Ascending aorta (tissue), 2 donors: Measurements from ENCODE around the gene MARK2. TPM values are rescaled to one million over a fixed set of nuclear protein-coding genes. Genes with fewer than 3 reads are reported as not detected.

Experiments used
- DNase-seq, 2 donors: peaks; one replicate each; pipeline ENCODE4 v3.0.0-alpha.2; 2019; ENCODE audit warnings: low spot score in 2 of 2
- H3K27ac ChIP-seq, 2 donors: fragments of 200-600 bp; sonication (generic); one replicate each; pipeline ENCODE4 v1.5.1; 2016 to 2017; ENCODE audit warnings: mild to moderate bottlenecking in 1 of 2
- H3K27me3 ChIP-seq: fragments of 200-600 bp; sonication (generic); one replicate; pipeline ENCODE4 v1.5.1; 2017
- H3K36me3 ChIP-seq, 2 donors: fragments of 200-600 bp; sonication (generic); one replicate each; pipeline ENCODE4 v1.5.1; 2016
- H3K4me1 ChIP-seq, 2 donors: fragments of 200-600 bp; sonication (generic); one replicate each; pipeline ENCODE4 v1.5.1; 2016 to 2017; ENCODE audit warnings: mild to moderate bottlenecking in 1 of 2
- H3K4me3 ChIP-seq, 2 donors: fragments of 200-600 bp; sonication (generic); one replicate each; pipeline ENCODE4 v1.5.1; 2016 to 2017; ENCODE audit warnings: mild to moderate bottlenecking in 1 of 2
- H3K9me3 ChIP-seq, 2 donors: fragments of 200-600 bp; sonication (generic); one replicate each; pipeline ENCODE4 v1.5.1; 2016
- intact Hi-C: fragments of 100-400 bp; cut with DNase I; formaldehyde crosslinking; loops from one replicate; pipeline ENCODE4 v1.15.1; 2023
- total RNA-seq: library from RNA; depleted of rRNA; stranded (reverse); fragments of >200 nt; gene quantifications from one replicate; pipeline ENCODE4 v1.1.0, GENCODE V29; 2016
- TF ChIP-seq, protein P1 (sequence below), 3 experiments: fragments of 200-600 bp in 2 of 3; fragments of 450-650 bp in 1 of 3; sonication (generic) in 2 of 3; IDR thresholded peaks; one replicate each; pipeline ENCODE4 v1.5.1; 2016 to 2019; ENCODE audit warnings: antibody characterized with exemption in 3 of 3, mild to moderate bottlenecking in 1 of 3, moderate library complexity in 1 of 3

The MARK2 gene
- total RNA-seq, 1 donor from 2014 or later = 45.7 TPM

DNA sequence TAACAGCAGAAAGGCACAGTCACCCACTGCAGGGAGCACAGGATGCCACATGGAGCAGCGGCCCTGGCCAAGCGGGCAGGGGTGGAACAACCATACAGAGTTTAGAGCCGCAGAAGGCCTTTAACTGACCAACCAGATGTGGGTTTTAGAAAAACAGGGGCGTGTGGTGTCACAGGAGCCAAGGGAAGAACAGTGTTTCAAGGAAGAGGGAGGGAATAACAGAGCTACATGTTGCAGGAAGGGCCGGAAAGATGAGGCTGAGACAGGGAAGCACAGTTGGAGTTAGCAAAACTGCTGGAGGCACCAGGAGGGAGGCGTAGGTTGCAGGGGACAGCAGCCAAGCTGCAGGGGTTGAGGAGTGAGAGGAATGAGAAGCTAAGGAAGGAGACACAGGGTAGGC, 92.1 kb downstream of the MARK2 start:
- H3K27me3 ChIP-seq = no peaks in the 10 kb centered on the region
- intact Hi-C loops = no loop called here
- no peak overlapping the region for H3K4me3 ChIP-seq
- TF ChIP-seq, protein P1, sequence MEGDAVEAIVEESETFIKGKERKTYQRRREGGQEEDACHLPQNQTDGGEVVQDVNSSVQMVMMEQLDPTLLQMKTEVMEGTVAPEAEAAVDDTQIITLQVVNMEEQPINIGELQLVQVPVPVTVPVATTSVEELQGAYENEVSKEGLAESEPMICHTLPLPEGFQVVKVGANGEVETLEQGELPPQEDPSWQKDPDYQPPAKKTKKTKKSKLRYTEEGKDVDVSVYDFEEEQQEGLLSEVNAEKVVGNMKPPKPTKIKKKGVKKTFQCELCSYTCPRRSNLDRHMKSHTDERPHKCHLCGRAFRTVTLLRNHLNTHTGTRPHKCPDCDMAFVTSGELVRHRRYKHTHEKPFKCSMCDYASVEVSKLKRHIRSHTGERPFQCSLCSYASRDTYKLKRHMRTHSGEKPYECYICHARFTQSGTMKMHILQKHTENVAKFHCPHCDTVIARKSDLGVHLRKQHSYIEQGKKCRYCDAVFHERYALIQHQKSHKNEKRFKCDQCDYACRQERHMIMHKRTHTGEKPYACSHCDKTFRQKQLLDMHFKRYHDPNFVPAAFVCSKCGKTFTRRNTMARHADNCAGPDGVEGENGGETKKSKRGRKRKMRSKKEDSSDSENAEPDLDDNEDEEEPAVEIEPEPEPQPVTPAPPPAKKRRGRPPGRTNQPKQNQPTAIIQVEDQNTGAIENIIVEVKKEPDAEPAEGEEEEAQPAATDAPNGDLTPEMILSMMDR (IDR thresholded peaks at IDR 0.05) = no peak
- no peak for DNase-seq
- H3K36me3 ChIP-seq = no peaks in the 10 kb centered on the region
- H3K27ac ChIP-seq = no peak overlapping the region
- no peaks in the 10 kb centered on the region for H3K4me1 ChIP-seq
- no peaks in the 10 kb centered on the region for H3K9me3 ChIP-seq

DNA sequence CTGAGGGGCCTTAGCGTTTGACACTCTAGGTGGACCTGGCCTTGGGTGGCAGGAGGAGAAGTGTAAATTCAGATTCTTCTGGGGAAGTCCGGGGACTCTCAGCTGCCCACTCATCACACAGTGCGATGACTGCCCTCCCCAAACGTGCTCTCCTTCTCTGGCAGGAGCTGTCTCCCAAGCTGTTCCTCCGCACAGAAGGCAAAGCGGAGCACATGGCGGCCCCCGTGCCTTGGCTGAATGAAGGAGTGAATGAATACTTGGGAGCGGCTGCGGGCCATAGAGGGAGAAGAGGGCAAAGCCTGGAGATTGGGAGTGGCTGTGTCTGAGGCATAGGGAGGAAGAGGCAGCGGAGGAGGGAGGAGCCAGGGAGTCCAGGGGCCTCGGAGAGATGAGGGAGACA, 93.0 kb downstream of the MARK2 start:
- no peaks in the 10 kb centered on the region for H3K27me3 ChIP-seq
- intact Hi-C loops = no loop called here
- H3K36me3 ChIP-seq = no peaks in the 10 kb centered on the region
- no peak for DNase-seq
- no peak overlapping the region for H3K27ac ChIP-seq
- TF ChIP-seq, protein P1 (IDR thresholded peaks at IDR 0.05) = no peak
- H3K4me1 ChIP-seq = no peaks in the 10 kb centered on the region
- no peak overlapping the region for H3K4me3 ChIP-seq
- no peaks in the 10 kb centered on the region for H3K9me3 ChIP-seq

DNA sequence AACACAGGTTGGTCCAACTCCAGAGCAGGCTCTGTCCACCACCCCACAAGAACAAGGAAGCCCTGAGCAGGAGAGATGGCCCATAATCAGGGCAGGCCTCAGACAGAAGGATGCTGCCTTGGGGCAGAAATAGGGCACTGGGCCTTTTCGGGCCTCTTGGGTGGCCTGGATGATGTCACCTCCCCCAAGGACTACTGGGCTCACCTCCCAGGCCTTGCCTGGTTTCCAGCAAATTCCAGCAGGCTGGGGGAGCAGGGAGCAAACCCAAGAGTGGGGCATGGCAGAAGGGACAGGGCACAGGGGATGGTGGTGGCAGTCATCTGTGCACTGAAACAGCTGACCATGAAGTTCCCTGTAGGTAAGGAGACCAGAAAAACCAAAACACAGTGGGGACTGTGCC, 94.5 kb downstream of the MARK2 start:
- Histone ChIP-seq H3K4me1 (no peaks in the 10 kb centered on the region), H3K4me3 (no peak overlapping the region), H3K36me3 (no peaks in the 10 kb centered on the region), H3K9me3 (no peaks in the 10 kb centered on the region), H3K27ac (peak overlapping the region in 1 of 2 donors; percentile 30), H3K27me3 (no peaks in the 10 kb centered on the region)
- TF ChIP-seq, protein P1 (IDR thresholded peaks at IDR 0.05) = no peak
- intact Hi-C loops = no loop called here
- no peak for DNase-seq

DNA sequence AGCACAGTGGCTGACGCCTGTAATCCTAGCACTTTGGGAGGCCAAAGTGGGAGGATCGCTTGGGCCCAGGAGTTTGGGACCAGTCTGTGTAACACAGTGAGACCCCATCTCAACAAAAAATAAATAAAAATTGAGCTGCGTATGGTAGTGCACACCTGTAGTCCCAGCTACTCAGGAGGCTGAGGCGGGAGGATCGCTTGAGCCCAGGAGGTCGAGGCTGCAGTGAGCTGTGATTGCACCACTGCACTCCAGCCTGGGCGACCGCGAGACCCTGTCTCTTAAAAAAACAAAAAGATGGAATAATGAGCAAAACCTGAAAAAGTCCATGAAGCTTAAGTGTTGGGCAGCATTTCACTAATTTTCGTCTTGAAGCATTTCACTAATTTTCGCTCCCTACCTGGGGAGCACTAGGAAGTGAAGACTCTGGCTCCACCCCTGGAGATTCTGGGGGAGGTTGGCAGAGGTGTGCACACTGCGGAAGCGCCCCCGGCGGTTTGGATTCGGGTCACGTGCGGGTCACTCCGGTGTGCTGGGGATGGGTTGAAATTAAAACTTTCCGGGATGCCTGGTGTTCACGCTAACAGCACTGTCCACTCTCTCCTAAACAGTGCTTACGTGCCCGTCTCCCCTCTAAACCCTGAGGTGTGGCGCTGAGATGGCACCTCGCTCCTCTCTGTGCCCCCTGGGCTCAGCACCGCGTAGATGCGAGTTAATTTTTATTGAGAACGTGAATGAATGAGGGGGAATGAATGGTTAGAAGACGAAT, 99.0 kb downstream of the MARK2 start:
- H3K9me3 ChIP-seq = no peaks in the 10 kb centered on the region
- peak overlapping the region; percentile 68 to 83 for H3K4me3 ChIP-seq
- intact Hi-C loops = loop anchor here (1.0 to 2.0 kb wide), 5 partner anchors 20 to 169 kb away; partner anchors contain the start of genes COX8A, MARK2 and ZFTA
- TF ChIP-seq, protein P1 (IDR thresholded peaks at IDR 0.05) = no peak
- peaks cover 4 to 7% of the 10 kb centered on the region in 2 donors for H3K4me1 ChIP-seq
- peak overlapping the region; percentile 24 to 49 for H3K27ac ChIP-seq
- no peaks in the 10 kb centered on the region for H3K27me3 ChIP-seq
- no peak for DNase-seq
- H3K36me3 ChIP-seq = no peaks in the 10 kb centered on the region

DNA sequence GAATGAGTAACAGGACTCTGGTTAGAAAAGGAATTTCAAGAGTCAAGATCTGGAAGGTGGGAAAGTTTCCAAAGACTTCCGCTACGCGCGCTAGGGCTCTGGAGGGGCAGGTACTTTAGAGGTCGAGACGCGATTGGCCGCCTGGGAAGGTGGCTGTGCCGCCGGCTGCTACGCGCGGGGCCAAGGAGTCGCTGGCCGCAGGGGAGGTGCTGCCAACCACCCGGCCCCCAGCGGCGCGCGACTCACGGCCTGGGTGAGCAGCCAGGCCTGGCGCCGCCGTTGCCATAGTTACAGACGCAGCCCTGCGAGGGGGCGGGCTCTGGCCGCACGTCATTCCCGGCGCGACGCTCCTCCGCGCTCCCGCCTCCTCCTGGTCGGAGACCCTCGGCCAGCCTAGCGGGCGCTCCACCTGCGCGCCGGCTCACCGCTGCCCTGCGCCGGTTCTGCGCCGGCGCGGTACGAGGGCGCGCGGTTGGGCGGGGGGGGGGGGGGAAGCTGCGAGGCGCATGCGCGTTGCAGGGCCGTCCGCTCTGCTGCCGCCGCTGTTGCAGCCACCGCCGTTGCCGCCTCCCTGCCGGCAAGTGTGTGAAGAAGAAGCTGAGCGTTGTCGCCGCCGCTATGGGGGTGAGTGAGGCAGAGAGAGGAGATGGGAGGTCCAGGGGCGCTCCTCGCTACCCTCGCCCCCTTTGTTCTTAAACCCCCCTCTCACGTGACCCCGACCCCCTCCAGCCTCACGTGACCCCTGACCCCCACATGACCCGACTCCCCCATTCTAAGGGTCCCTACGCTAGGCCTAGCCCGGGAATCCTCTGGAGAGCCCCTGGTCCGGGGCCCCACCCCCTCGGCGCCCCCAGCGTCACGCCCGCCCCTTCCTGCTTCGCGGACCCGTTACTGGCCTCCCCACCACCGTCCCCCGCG, 99.8 kb downstream of the MARK2 start, which contains the start of gene NAA40:
TSS of gene NAA40 (plus strand) at position 524 of the 918 bp plus-strand sequence. CDS start at position 619, 95 bp downstream.
- peaks cover 4 to 7% of the 10 kb centered on the region in 2 donors for H3K4me1 ChIP-seq
- H3K27me3 ChIP-seq = no peaks in the 10 kb centered on the region
- TF ChIP-seq, protein P1 (IDR thresholded peaks at IDR 0.05) = no peak
- peak within 1 kb of the TSS; percentile 24 to 49 for H3K27ac ChIP-seq
- DNase-seq = peak; percentile 72 to 96
- H3K9me3 ChIP-seq = no peaks in the 10 kb centered on the region
- no peaks in the 10 kb centered on the region for H3K36me3 ChIP-seq
- peak within 1 kb of the TSS; percentile 68 to 83 for H3K4me3 ChIP-seq
- intact Hi-C loops = loop anchor here (1.0 to 2.0 kb wide), 5 partner anchors 20 to 170 kb away; partner anchors contain the start of genes COX8A, MARK2 and ZFTA
